SU-DHL-6 (cell line): ENCODE measurements around the gene DMBX1.
A peak's percentile ranks its signal among the peaks of the same experiment; 100 is the strongest.

Source experiments
- H2AFZ ChIP-seq: fragments of 200-600 bp; sonication (generic); 2 replicates; pipeline ENCODE4 v1.6.1; 2014; ENCODE audit warnings: low read depth, mild to moderate bottlenecking, moderate library complexity, mixed read lengths, antibody characterized with exemption, low read length; ENCODE audit not compliant: severe bottlenecking
- H3F3A ChIP-seq: fragments of 200-600 bp; shearing (Covaris generic); 2 replicates; pipeline ENCODE4 v1.6.0; 2016; ENCODE audit warnings: antibody characterized with exemption, mild to moderate bottlenecking; ENCODE audit not compliant: insufficient read depth
- H3K27ac ChIP-seq: fragments of 200-600 bp; sonication (generic); 2 replicates; pipeline ENCODE4 v1.5.1; 2016; ENCODE audit warnings: low read depth, mild to moderate bottlenecking, low read length, moderate library complexity, mixed read lengths
- H3K27me3 ChIP-seq: fragments of 200-600 bp; sonication (generic), shearing (Covaris generic); 2 replicates; pipeline ENCODE4 v1.6.0; 2014; ENCODE audit warnings: mild to moderate bottlenecking, low read length
- H3K36me3 ChIP-seq: fragments of 200-600 bp; sonication (generic); 2 replicates; pipeline ENCODE4 v1.6.1; 2014; ENCODE audit warnings: mild to moderate bottlenecking, low read length, mixed read lengths
- H3K4me2 ChIP-seq: fragments of 300-600, 200-600 bp; shearing (Covaris generic), sonication (generic); 2 replicates; pipeline ENCODE4 v1.6.0; 2014; ENCODE audit warnings: low read length, low read depth, mild to moderate bottlenecking; ENCODE audit not compliant: poor library complexity, severe bottlenecking
- H3K4me3 ChIP-seq: fragments of 200-600 bp; sonication (generic); 2 replicates; pipeline ENCODE4 v1.5.1; 2014; ENCODE audit warnings: antibody characterized with exemption, low read length, mild to moderate bottlenecking, mixed read lengths; ENCODE audit not compliant: insufficient read depth, poor library complexity, severe bottlenecking
- H3K79me2 ChIP-seq: fragments of 200-600 bp; sonication (generic); 2 replicates; pipeline ENCODE4 v1.6.1; 2014; ENCODE audit warnings: mild to moderate bottlenecking, low read length, moderate library complexity; ENCODE audit not compliant: insufficient read depth
- H3K9ac ChIP-seq: fragments of 200-600 bp; sonication (generic); 2 replicates; pipeline ENCODE4 v1.7.0; 2014; ENCODE audit warnings: mild to moderate bottlenecking, low read length
- H3K9me2 ChIP-seq: fragments of 200-600 bp; sonication (generic); replicated peaks from 2 replicates; pipeline ENCODE4 v1.6.1; 2014; ENCODE audit warnings: low read length; ENCODE audit not compliant: insufficient read depth
- H3K9me3 ChIP-seq: fragments of 200-600 bp; sonication (generic); 2 replicates; pipeline ENCODE4 v1.6.1; 2014; ENCODE audit warnings: low read length, mixed read lengths; ENCODE audit not compliant: insufficient read depth
- H4K20me1 ChIP-seq: fragments of 200-600 bp; sonication (generic); 2 replicates; pipeline ENCODE4 v1.6.1; 2014; ENCODE audit warnings: low read depth, mild to moderate bottlenecking, antibody characterized with exemption, low read length, moderate library complexity, mixed read lengths
- EZH2phosphoT487 ChIP-seq: fragments of 200-600 bp; sonication (generic), shearing (Covaris generic); conservative IDR thresholded peaks from 2 replicates; pipeline ENCODE4 v1.6.1; 2018; ENCODE audit warnings: mild to moderate bottlenecking, antibody characterized with exemption, low read length, moderate library complexity, mixed read lengths
- TF ChIP-seq, protein P1 (sequence below): fragments of 200-600 bp; sonication (generic); IDR thresholded peaks from one replicate; pipeline ENCODE4 v1.5.1; 2017; ENCODE audit warnings: antibody characterized with exemption, mild to moderate bottlenecking, low read length, moderate library complexity; ENCODE audit not compliant: insufficient read depth, poor library complexity, severe bottlenecking

DMBX1 gene

DNA sequence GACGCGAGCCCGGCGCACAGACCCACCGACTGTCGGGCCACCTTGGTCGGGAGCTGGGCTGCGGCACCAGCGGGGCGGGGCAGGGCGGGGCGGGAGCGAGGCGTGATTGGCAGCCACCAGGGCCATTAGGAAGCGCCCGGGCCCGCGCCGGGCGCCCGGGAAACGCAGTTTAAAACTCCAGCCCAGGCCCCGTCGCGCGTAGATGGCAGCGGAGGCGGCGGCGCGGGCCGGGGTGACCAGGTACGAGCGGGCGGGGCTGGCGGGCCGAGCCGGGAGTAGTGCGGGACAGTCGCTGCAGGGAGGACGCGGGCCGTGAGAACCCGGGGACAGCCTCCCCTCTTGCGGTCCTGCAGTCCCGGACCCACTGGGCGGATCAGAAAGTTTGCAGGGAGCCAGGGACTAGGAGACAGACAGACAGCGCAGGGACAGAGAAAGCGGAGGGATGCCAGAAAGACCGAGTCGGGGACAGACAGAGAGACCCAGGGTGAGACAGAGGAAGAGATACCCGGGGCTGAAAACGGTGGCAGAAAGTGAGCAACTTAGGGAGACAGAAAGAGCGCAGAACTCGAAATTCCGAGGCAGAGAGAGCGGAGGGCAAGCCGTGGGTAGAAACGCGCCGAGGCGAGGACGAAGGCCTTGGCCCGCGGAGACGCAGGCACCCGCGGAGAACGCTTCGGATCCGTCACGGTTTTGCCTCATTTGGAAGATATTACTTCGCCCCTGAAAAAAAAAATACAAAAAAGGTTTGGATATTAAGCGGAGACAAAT, at the start of gene DMBX1:
DMBX1 (plus strand) TSS at position 199 of the 768 bp plus-strand sequence. CDS start 17,175 bp downstream, outside the sequence.
- Histone ChIP-seq H3K36me3 (no peaks in the 10 kb centered on the region), H3K27me3 (no peaks in the 10 kb centered on the region), H3K9me2 (no peaks in the 10 kb centered on the region), H3K4me3 (no peak within 1 kb of the TSS), H3K79me2 (no peaks in the 10 kb centered on the region), H3K27ac (no peak within 1 kb of the TSS), H3F3A (no peaks in the 10 kb centered on the region), H4K20me1 (no peaks in the 10 kb centered on the region), H3K9me3 (no peaks in the 10 kb centered on the region), H3K4me2 (peak within 1 kb of the TSS; percentile 22), H3K9ac (no peak within 1 kb of the TSS), H2AFZ (no peak within 1 kb of the TSS)
- TF ChIP-seq EZH2phosphoT487 = no peak
- TF ChIP-seq, protein P1, sequence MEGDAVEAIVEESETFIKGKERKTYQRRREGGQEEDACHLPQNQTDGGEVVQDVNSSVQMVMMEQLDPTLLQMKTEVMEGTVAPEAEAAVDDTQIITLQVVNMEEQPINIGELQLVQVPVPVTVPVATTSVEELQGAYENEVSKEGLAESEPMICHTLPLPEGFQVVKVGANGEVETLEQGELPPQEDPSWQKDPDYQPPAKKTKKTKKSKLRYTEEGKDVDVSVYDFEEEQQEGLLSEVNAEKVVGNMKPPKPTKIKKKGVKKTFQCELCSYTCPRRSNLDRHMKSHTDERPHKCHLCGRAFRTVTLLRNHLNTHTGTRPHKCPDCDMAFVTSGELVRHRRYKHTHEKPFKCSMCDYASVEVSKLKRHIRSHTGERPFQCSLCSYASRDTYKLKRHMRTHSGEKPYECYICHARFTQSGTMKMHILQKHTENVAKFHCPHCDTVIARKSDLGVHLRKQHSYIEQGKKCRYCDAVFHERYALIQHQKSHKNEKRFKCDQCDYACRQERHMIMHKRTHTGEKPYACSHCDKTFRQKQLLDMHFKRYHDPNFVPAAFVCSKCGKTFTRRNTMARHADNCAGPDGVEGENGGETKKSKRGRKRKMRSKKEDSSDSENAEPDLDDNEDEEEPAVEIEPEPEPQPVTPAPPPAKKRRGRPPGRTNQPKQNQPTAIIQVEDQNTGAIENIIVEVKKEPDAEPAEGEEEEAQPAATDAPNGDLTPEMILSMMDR = no peak

DNA sequence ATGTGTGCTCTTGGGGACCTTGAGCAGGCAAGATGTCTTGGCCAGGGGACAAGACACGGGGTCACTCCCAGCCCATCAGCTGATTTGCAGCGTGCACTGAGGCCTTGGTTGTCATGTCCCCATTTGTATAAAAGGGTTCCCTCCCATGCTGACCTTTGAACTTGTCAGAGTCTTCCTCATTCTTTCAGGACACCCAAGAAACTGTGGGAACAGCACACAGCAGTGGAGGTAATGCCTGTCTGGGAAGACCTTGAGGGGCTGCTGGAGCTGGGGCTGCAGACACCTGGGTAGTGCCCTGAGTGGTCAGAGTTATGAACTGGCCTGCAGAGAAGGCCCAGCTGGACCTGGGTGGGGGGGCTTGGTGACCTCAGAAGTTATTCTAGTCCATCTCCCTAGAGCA, 49.2 kb upstream of the DMBX1 start:
- Histone ChIP-seq H3F3A (no peaks in the 10 kb centered on the region), H3K9me3 (no peaks in the 10 kb centered on the region), H3K4me3 (no peak overlapping the region), H3K4me2 (no peak overlapping the region), H3K79me2 (no peaks in the 10 kb centered on the region), H3K9ac (no peak overlapping the region), H3K27me3 (no peaks in the 10 kb centered on the region), H3K9me2 (no peaks in the 10 kb centered on the region), H4K20me1 (no peaks in the 10 kb centered on the region), H3K27ac (no peak overlapping the region), H2AFZ (no peak overlapping the region), H3K36me3 (no peaks in the 10 kb centered on the region)
- no peak for TF ChIP-seq EZH2phosphoT487

DNA sequence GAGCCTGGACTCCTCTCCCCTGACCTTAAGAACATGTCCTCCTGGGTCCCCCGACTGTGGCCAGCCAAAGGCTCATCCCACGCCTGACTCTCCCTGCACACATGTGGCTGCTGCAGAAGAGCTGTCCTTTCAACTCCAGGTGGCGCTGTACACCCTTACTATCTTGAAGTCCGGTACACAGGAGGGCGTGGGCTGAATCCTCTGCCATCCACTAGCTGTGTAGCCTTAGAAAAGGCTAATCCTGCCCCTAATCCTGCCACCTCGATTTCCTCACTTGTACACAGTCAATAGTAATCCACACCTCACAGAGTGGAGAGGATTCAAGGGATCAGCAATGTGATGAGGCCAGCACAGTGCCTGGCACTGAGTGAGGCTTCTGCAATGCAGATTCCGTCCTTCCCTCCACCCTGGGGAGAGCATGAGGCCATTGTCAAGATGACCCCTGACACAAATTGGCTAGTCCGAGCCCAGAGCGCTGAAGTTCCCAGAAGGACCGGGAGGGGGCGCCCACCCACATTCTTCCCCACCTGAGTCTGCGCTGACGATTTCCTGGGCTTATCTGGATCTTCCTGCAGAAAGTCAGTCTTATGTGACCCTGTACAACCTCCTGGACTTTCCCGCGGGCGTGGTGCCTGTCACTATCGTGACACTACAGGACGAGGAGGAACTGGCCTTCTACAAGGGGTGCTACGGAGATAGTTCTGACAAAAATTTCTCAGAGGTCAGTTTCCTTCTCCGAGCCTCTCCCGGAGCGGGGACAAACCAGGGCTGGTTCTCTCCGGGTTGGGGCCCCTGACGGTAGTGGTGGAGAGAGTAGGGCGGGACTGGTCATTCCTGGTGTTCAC, 47.1 kb upstream of the DMBX1 start:
- H3K4me3 ChIP-seq = no peak overlapping the region
- TF ChIP-seq, protein P1 = peak; percentile 90
- no peak for TF ChIP-seq EZH2phosphoT487
- no peaks in the 10 kb centered on the region for H3K36me3 ChIP-seq
- no peaks in the 10 kb centered on the region for H3K9me3 ChIP-seq
- no peak overlapping the region for H2AFZ ChIP-seq
- no peaks in the 10 kb centered on the region for H4K20me1 ChIP-seq
- no peaks in the 10 kb centered on the region for H3K27me3 ChIP-seq
- no peak overlapping the region for H3K27ac ChIP-seq
- H3F3A ChIP-seq = no peaks in the 10 kb centered on the region
- no peaks in the 10 kb centered on the region for H3K9me2 ChIP-seq
- no peaks in the 10 kb centered on the region for H3K79me2 ChIP-seq
- 0 out of 2 replicates have a peak overlapping the region, but pooled peaks have one; percentile 9 for H3K9ac ChIP-seq
- peak overlapping the region; percentile 38 for H3K4me2 ChIP-seq

DNA sequence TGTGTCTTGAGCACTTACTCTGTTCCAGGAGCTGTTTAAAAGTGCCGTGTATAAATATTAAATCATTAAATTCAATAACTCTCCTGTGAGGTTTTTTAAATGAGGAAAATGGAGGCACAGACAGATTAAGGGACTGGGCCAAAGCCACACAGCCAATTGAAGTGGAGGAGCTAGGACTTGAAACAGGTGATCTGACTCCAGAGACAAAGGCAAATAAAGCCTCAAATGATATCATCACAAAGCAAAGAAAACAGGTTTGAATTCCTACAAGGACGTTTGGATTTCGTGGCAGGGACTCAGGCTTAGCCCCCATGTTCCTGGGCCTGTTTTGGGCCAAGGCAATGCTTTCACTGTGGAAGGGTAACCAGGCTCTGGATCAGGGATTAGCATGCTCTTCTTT, 45.2 kb upstream of the DMBX1 start:
- H3K27ac ChIP-seq = no peak overlapping the region
- H3F3A ChIP-seq = no peaks in the 10 kb centered on the region
- H2AFZ ChIP-seq = no peak overlapping the region
- H3K9ac ChIP-seq = no peak overlapping the region
- TF ChIP-seq, protein P1 = no peak
- no peak for TF ChIP-seq EZH2phosphoT487
- no peak overlapping the region for H3K4me2 ChIP-seq
- no peaks in the 10 kb centered on the region for H3K79me2 ChIP-seq
- no peaks in the 10 kb centered on the region for H3K36me3 ChIP-seq
- no peak overlapping the region for H3K4me3 ChIP-seq
- H3K27me3 ChIP-seq = no peaks in the 10 kb centered on the region
- no peaks in the 10 kb centered on the region for H4K20me1 ChIP-seq
- no peaks in the 10 kb centered on the region for H3K9me3 ChIP-seq
- H3K9me2 ChIP-seq = no peaks in the 10 kb centered on the region
